H9 (cell line): ENCODE measurements around the gene PCCB. TPM values are rescaled to one million over a fixed set of nuclear protein-coding genes. Genes with fewer than 3 reads are reported as not detected.
"Not testable (repeated sequence)": the region's sequence is repeated elsewhere in the genome, so short reads cannot be mapped to it uniquely, and the experiment has no call there.

Experiments used
- DNase-seq: peaks from one replicate; pipeline ENCODE4 v3.0.0-alpha.2; 2017
- H2AFZ ChIP-seq: one replicate; pipeline ENCODE4 v1.6.1; 2013; ENCODE audit warnings: mild to moderate bottlenecking, low read length, control low read depth, moderate library complexity
- H2AK5ac ChIP-seq: 2 replicates; pipeline ENCODE4 v1.6.1; 2013; ENCODE audit warnings: low read length, control low read depth, mixed read lengths; ENCODE audit not compliant: insufficient read length
- H2BK120ac ChIP-seq: one replicate; pipeline ENCODE4 v1.6.1; 2013; ENCODE audit warnings: low read depth, mild to moderate bottlenecking, low read length, control low read depth, inconsistent platforms; ENCODE audit not compliant: poor library complexity, severe bottlenecking
- H2BK12ac ChIP-seq: 2 replicates; pipeline ENCODE4 v1.6.1; 2013; ENCODE audit warnings: low read length, control low read depth, mixed read lengths, low read depth; ENCODE audit not compliant: insufficient read length
- H2BK15ac ChIP-seq: 2 replicates; pipeline ENCODE4 v1.6.1; 2013; ENCODE audit warnings: low read depth, low read length, control low read depth
- H2BK20ac ChIP-seq: one replicate; pipeline ENCODE4 v1.6.1; 2013; ENCODE audit warnings: low read depth, mild to moderate bottlenecking, low read length, control low read depth, inconsistent platforms; ENCODE audit not compliant: poor library complexity, severe bottlenecking
- H2BK5ac ChIP-seq: 2 replicates; pipeline ENCODE4 v1.6.1; 2013; ENCODE audit warnings: low read length, control low read depth, mixed read lengths; ENCODE audit not compliant: insufficient read length
- H3K14ac ChIP-seq: 2 replicates; pipeline ENCODE4 v1.6.1; 2013; ENCODE audit warnings: low read length, control low read depth; ENCODE audit not compliant: insufficient read depth
- H3K18ac ChIP-seq: 2 replicates; pipeline ENCODE4 v1.6.1; 2013; ENCODE audit warnings: low read depth, mild to moderate bottlenecking, mixed read lengths, low read length, control low read depth; ENCODE audit not compliant: insufficient read length
- H3K23ac ChIP-seq: 2 replicates; pipeline ENCODE4 v1.6.1; 2013; ENCODE audit warnings: low read length, control low read depth, mixed read lengths, low read depth; ENCODE audit not compliant: insufficient read length
- H3K23me2 ChIP-seq: 2 replicates; pipeline ENCODE4 v1.6.1; 2013; ENCODE audit warnings: low read depth, mild to moderate bottlenecking, mixed read lengths, low read length, control low read depth; ENCODE audit not compliant: insufficient read length, poor library complexity, severe bottlenecking
- H3K27ac ChIP-seq: 2 replicates; pipeline ENCODE4 v1.5.1; 2013; ENCODE audit warnings: low read length, control low read depth, mixed read lengths, low read depth; ENCODE audit not compliant: insufficient read length
- H3K27me3 ChIP-seq: 2 replicates; pipeline ENCODE4 v1.6.1; 2013; ENCODE audit warnings: low read length, control low read depth, inconsistent platforms; ENCODE audit not compliant: insufficient read depth
- H3K4ac ChIP-seq: 2 replicates; pipeline ENCODE4 v1.6.1; 2013; ENCODE audit warnings: low read depth, mild to moderate bottlenecking, control low read depth, inconsistent platforms, low read length, moderate library complexity
- H3K4me1 ChIP-seq: 2 replicates; pipeline ENCODE4 v1.6.1; 2013; ENCODE audit warnings: low read length, control low read depth, inconsistent platforms; ENCODE audit not compliant: insufficient read depth
- H3K4me2 ChIP-seq: 2 replicates; pipeline ENCODE4 v1.6.1; 2013; ENCODE audit warnings: low read length, control low read depth, mixed read lengths; ENCODE audit not compliant: insufficient read length, insufficient read depth
- H3K56ac ChIP-seq: 2 replicates; pipeline ENCODE4 v1.6.1; 2013; ENCODE audit warnings: low read depth, mild to moderate bottlenecking, mixed read lengths, low read length, control low read depth; ENCODE audit not compliant: insufficient read length
- H3K79me1 ChIP-seq: 2 replicates; pipeline ENCODE4 v1.6.1; 2013; ENCODE audit warnings: low read depth, mild to moderate bottlenecking, moderate library complexity, low read length, control low read depth, inconsistent platforms; ENCODE audit not compliant: insufficient read depth, poor library complexity, severe bottlenecking
- H3K79me2 ChIP-seq: 2 replicates; pipeline ENCODE4 v1.6.1; 2013; ENCODE audit warnings: low read length, control low read depth, inconsistent platforms; ENCODE audit not compliant: insufficient read depth
- H3K9ac ChIP-seq: 2 replicates; pipeline ENCODE4 v1.6.1; 2013; ENCODE audit warnings: low read length, control low read depth, mixed read lengths; ENCODE audit not compliant: insufficient read length; ENCODE audit errors: extremely low read depth
- H3K9me3 ChIP-seq: one replicate; pipeline ENCODE4 v1.6.1; 2013; ENCODE audit warnings: low read depth, low read length, inconsistent platforms; ENCODE audit not compliant: control insufficient read depth
- H3T11ph ChIP-seq: one replicate; pipeline ENCODE4 v1.6.1; 2013; ENCODE audit warnings: mild to moderate bottlenecking, low read length, control low read depth, inconsistent platforms
- H4K20me1 ChIP-seq: one replicate; pipeline ENCODE4 v1.6.1; 2013; ENCODE audit not compliant: control insufficient read depth, insufficient read length, insufficient read depth
- H4K5ac ChIP-seq: 2 replicates; pipeline ENCODE4 v1.6.1; 2013; ENCODE audit warnings: low read depth, mild to moderate bottlenecking, mixed read lengths, low read length, control low read depth; ENCODE audit not compliant: insufficient read length
- H4K8ac ChIP-seq: replicated peaks from 2 replicates; pipeline ENCODE4 v1.6.1; 2013; ENCODE audit warnings: low read length, control low read depth, mixed read lengths, low read depth; ENCODE audit not compliant: insufficient read length
- H4K91ac ChIP-seq: 2 replicates; pipeline ENCODE4 v1.6.1; 2013; ENCODE audit warnings: low read depth, mild to moderate bottlenecking, moderate library complexity, mixed read lengths, low read length, control low read depth; ENCODE audit not compliant: insufficient read length
- H3K27ac Mint-ChIP-seq, 3 experiments: 2 replicates in 2 of 3; 3 replicates in 1 of 3; pipeline ENCODE4 v1.8.0; 2020 to 2021; ENCODE audit warnings: mixed read lengths in 3 of 3, mild to moderate bottlenecking in 1 of 3, moderate library complexity in 1 of 3
- H3K27me3 Mint-ChIP-seq: 2 replicates; pipeline ENCODE4 v1.8.0; 2021; ENCODE audit warnings: low read depth, mild to moderate bottlenecking, moderate library complexity, mixed read lengths
- H3K36me3 Mint-ChIP-seq, 3 experiments: 2 replicates in 2 of 3; 3 replicates in 1 of 3; pipeline ENCODE4 v1.8.0; 2020 to 2021; ENCODE audit warnings: low read depth in 3 of 3, mixed read lengths in 3 of 3; ENCODE audit not compliant: insufficient read depth in 1 of 3
- H3K4me1 Mint-ChIP-seq, 2 experiments: 2 replicates each; pipeline ENCODE4 v1.8.0; 2020; ENCODE audit warnings: mixed read lengths in 2 of 2
- H3K4me3 Mint-ChIP-seq, 2 experiments: 2 replicates in 1 of 2; 3 replicates in 1 of 2; pipeline ENCODE4 v1.8.0; 2020 to 2021; ENCODE audit warnings: mild to moderate bottlenecking in 2 of 2, mixed read lengths in 2 of 2, moderate library complexity in 1 of 2
- H3K9me3 Mint-ChIP-seq, 2 experiments: 2 replicates in 1 of 2; 3 replicates in 1 of 2; pipeline ENCODE4 v1.8.0; 2020; ENCODE audit warnings: mild to moderate bottlenecking in 2 of 2, mixed read lengths in 2 of 2, moderate library complexity in 1 of 2
- WGBS: extraction: QIAGEN DNeasy Blood & Tissue Kit; methylation state at CpG from one replicate; pipeline ENCODE4 v1.1.7; 2013; ENCODE audit warnings: missing lambda C conversion rate, low lambda C conversion rate, mixed read lengths; ENCODE audit not compliant: insufficient read length; ENCODE audit errors: extremely low coverage; 5-methylcytosine and 5-hydroxymethylcytosine counted together
- total RNA-seq: library from RNA; stranded (reverse); gene quantifications from 2 replicates; pipeline ENCODE4 v1.2.1, GENCODE V29; 2021
- TF ChIP-seq, protein P1 (sequence below): fragments of 200-600 bp; sonication (generic); conservative IDR thresholded peaks from 3 replicates; pipeline ENCODE4 v1.8.0; 2021; ENCODE audit warnings: antibody characterized with exemption, mild to moderate bottlenecking

Gene PCCB
- total RNA-seq, 1 experiment from 2014 or later = 68.9 TPM

DNA sequence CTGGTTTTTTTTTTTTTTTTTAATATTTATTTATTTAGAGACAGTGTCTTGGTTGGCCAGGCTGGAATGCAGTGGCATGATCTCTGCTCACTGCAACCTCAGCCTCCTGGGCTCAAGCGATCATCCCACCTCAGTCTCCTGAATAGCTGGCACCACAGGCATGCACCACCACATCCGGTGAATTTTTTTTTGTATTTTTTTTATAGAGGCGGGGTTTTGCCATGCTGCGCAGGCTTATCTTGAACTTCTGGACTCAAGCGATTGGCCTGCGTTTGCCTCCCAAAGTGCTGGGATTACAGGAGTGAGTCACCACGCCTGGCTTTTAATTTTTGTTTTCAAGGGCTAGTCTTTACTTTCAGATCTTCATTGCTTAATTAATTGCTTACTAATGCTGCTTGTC lies 13.1 kb downstream of the PCCB start:
- Histone ChIP-seq H3K79me2 (no peaks in the 10 kb centered on the region; the same call in 1 of the 2 replicates), H2BK15ac (no peak overlapping the region), H2BK120ac (no peak overlapping the region), H3K23ac (no peak overlapping the region), H2BK5ac (no peak overlapping the region), H3K14ac (no peak overlapping the region), H2AFZ (no peak overlapping the region), H3K27me3 (no peaks in the 10 kb centered on the region), H3K4me2 (no peak overlapping the region), H3K9ac (no peak overlapping the region), H3K4ac (no peak overlapping the region), H2AK5ac (no peak overlapping the region), H3K18ac (no peak overlapping the region), H3K9me3 (no peaks in the 10 kb centered on the region), H4K8ac (no peak overlapping the region), H4K91ac (no peak overlapping the region), H3K56ac (no peak overlapping the region), H3K27ac (no peak overlapping the region), H3K79me1 (no peaks in the 10 kb centered on the region), H3K23me2 (no peaks in the 10 kb centered on the region), H4K20me1 (peaks cover 2% of the 10 kb centered on the region), H2BK12ac (no peak overlapping the region), H3T11ph (no peak overlapping the region), H2BK20ac (no peak overlapping the region), H4K5ac (no peak overlapping the region), H3K4me1 (no peaks in the 10 kb centered on the region)
- no peak for DNase-seq
- H3K27me3 Mint-ChIP-seq = no peaks in the 10 kb centered on the region
- no peak overlapping the region for H3K27ac Mint-ChIP-seq
- H3K4me1 Mint-ChIP-seq = no peaks in the 10 kb centered on the region
- TF ChIP-seq, protein P1, sequence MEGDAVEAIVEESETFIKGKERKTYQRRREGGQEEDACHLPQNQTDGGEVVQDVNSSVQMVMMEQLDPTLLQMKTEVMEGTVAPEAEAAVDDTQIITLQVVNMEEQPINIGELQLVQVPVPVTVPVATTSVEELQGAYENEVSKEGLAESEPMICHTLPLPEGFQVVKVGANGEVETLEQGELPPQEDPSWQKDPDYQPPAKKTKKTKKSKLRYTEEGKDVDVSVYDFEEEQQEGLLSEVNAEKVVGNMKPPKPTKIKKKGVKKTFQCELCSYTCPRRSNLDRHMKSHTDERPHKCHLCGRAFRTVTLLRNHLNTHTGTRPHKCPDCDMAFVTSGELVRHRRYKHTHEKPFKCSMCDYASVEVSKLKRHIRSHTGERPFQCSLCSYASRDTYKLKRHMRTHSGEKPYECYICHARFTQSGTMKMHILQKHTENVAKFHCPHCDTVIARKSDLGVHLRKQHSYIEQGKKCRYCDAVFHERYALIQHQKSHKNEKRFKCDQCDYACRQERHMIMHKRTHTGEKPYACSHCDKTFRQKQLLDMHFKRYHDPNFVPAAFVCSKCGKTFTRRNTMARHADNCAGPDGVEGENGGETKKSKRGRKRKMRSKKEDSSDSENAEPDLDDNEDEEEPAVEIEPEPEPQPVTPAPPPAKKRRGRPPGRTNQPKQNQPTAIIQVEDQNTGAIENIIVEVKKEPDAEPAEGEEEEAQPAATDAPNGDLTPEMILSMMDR = no peak
- H3K36me3 Mint-ChIP-seq = peaks cover 24 to 66% (median 55%) of the 10 kb centered on the region in 3 experiments; a peak in 6 of 7 replicates
- H3K9me3 Mint-ChIP-seq = no peaks in the 10 kb centered on the region
- no peak overlapping the region for H3K4me3 Mint-ChIP-seq
- no CpG with 5 or more reads among the region's 7 CpGs for WGBS

DNA sequence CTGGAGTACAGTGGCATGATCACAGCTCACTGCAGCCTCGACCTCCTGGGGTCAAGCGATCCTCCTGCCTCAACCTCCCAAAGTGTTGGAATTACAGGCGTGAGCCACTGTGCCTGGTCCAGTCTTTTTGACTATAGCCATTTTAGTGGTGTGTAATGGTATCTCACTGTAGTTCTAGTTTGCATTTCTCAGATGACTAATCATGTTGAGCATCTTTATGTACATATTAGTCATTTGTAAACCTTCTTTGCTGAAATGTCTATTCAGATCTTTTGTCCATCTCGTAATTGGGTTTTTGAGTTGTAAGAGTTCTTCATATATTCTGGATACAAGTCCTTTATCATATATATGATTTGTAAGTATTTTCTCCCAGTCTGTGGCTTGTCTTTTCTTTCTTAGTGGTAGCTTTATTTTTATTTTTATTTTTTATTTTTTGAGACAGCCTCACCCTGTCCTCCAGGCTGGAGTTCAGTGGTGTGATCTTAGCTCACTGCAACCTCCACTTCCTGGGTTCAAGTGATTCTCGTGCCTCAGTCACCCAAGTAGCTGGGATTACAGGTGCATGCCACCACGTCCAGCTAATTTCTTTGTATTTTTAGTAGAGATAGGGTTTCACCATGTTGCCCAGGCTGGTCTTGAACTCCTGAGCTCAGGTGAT lies 16.5 kb downstream of the PCCB start:
- H3K23ac ChIP-seq, DNase-seq, H3K4me1 ChIP-seq: not testable (repeated sequence)

More for the DNA sequence above, 16.5 kb downstream of the PCCB start:
- not testable (repeated sequence) for H2AFZ ChIP-seq, H3K27ac Mint-ChIP-seq, H3K23me2 ChIP-seq, H3K56ac ChIP-seq, H3K9me3 ChIP-seq, H2BK5ac ChIP-seq, H3K27ac ChIP-seq, H4K91ac ChIP-seq, H3K4me2 ChIP-seq, H4K5ac ChIP-seq, H3K79me1 ChIP-seq, H2BK15ac ChIP-seq, H3K4me1 Mint-ChIP-seq, H3K9ac ChIP-seq, H3K14ac ChIP-seq, H3K79me2 ChIP-seq, H3K27me3 Mint-ChIP-seq, H2BK20ac ChIP-seq, H4K8ac ChIP-seq, H4K20me1 ChIP-seq, H2BK12ac ChIP-seq, H3T11ph ChIP-seq, H3K27me3 ChIP-seq, H3K4ac ChIP-seq, H2AK5ac ChIP-seq, H3K9me3 Mint-ChIP-seq, H3K18ac ChIP-seq, H2BK120ac ChIP-seq, H3K4me3 Mint-ChIP-seq
- peaks cover 35 to 64% (median 62%) of the 10 kb centered on the region in 3 experiments for H3K36me3 Mint-ChIP-seq
- whole genome bisulfite sequencing = no CpG with 5 or more reads among the region's 6 CpGs
